ENCODE data around the gene CAMSAP2. TPM values are rescaled to one million over a fixed set of nuclear protein-coding genes. Genes with fewer than 3 reads are reported as not detected.
A peak's percentile ranks its signal among the peaks of the same experiment; 100 is the strongest.

The CAMSAP2 gene
- total RNA-seq, 1 donor from 2014 or later = 39.5 TPM

DNA sequence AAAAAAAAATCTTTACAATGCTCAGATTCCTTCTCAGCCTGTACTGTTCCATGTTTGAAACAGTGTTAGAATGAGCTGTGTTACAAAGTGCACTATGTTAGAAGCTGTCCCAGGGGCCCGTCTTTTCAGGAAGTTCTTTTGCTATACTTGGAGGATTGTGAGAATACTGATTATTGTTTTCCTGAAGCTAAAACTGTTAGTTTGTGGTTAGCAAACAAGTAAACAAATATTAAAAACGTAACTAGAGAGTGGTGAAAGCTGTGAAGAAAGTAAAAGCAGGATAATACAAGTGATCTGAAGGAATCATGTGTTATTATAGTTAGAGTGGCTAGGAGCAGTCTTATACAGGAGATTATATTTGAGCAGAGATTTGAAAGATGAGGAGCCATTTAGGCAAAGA, 35.6 kb downstream of the CAMSAP2 start:
- Mint-ChIP-seq H3K4me1 (ENCODE audit: unreplicated experiment) (peaks cover 26% of the 10 kb centered on the region), H3K27me3 (ENCODE audit: unreplicated experiment) (no peaks in the 10 kb centered on the region), H3K36me3 (ENCODE audit: low read depth, unreplicated experiment) (peaks cover 9% of the 10 kb centered on the region), H3K27ac (ENCODE audit: unreplicated experiment) (peak overlapping the region; percentile 90), H3K4me3 (ENCODE audit: unreplicated experiment) (no peak overlapping the region), H3K9me3 (ENCODE audit: unreplicated experiment) (no peaks in the 10 kb centered on the region)
- no peak for DNase-seq (ENCODE audit: low spot score)
- TF ChIP-seq CTCF (IDR thresholded peaks at IDR 0.05; ENCODE audit: unreplicated experiment) = no peak

GRCh38 chr1:200774735-200775444, 36.2 kb downstream of the CAMSAP2 start:
- H3K9me3 Mint-ChIP-seq (ENCODE audit: unreplicated experiment) = no peaks in the 10 kb centered on the region
- H3K36me3 Mint-ChIP-seq (ENCODE audit: low read depth, unreplicated experiment) = peaks cover 6% of the 10 kb centered on the region
- H3K27me3 Mint-ChIP-seq (ENCODE audit: unreplicated experiment) = no peaks in the 10 kb centered on the region
- peaks cover 26% of the 10 kb centered on the region for H3K4me1 Mint-ChIP-seq (ENCODE audit: unreplicated experiment)
- TF ChIP-seq CTCF (IDR thresholded peaks at IDR 0.05; ENCODE audit: unreplicated experiment) = no peak
- no peak overlapping the region for H3K4me3 Mint-ChIP-seq (ENCODE audit: unreplicated experiment)
- peak overlapping the region; percentile 90 for H3K27ac Mint-ChIP-seq (ENCODE audit: unreplicated experiment)
- DNase-seq (ENCODE audit: low spot score) = no peak

GRCh38 chr1:200775850-200776249, 37.2 kb downstream of the CAMSAP2 start:
- Mint-ChIP-seq H3K4me3 (ENCODE audit: unreplicated experiment) (peak overlapping the region; percentile 45), H3K27ac (ENCODE audit: unreplicated experiment) (no peak overlapping the region), H3K36me3 (ENCODE audit: low read depth, unreplicated experiment) (peaks cover 1% of the 10 kb centered on the region), H3K27me3 (ENCODE audit: unreplicated experiment) (no peaks in the 10 kb centered on the region), H3K9me3 (ENCODE audit: unreplicated experiment) (no peaks in the 10 kb centered on the region), H3K4me1 (ENCODE audit: unreplicated experiment) (peaks cover 26% of the 10 kb centered on the region)
- DNase-seq (ENCODE audit: low spot score) = no peak
- TF ChIP-seq CTCF (IDR thresholded peaks at IDR 0.05; ENCODE audit: unreplicated experiment) = no peak

DNA sequence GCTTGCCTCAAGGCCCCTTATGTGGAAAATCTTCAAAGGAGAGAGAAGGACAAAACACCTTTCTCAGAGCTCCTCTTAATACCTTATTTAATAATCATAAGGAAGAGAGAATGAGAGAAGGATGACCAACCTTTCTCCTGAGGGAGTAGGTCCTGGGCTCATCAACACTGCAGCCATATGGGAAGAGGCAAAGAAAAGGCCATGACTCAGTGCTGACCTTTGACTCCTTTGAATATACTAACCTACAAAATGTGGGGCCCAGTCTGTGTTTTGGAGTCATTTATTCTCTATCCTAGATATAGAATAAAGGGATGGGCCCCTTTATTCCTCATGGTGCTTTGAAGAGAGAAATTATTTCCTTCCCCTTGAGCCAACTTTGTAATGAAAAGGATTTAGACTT, 38.3 kb downstream of the CAMSAP2 start:
- Mint-ChIP-seq H3K36me3 (ENCODE audit: low read depth, unreplicated experiment) (peaks cover 4% of the 10 kb centered on the region), H3K27ac (ENCODE audit: unreplicated experiment) (no peak overlapping the region), H3K4me1 (ENCODE audit: unreplicated experiment) (peaks cover 26% of the 10 kb centered on the region), H3K4me3 (ENCODE audit: unreplicated experiment) (no peak overlapping the region), H3K27me3 (ENCODE audit: unreplicated experiment) (no peaks in the 10 kb centered on the region), H3K9me3 (ENCODE audit: unreplicated experiment) (no peaks in the 10 kb centered on the region)
- no peak for TF ChIP-seq CTCF (IDR thresholded peaks at IDR 0.05; ENCODE audit: unreplicated experiment)
- no peak for DNase-seq (ENCODE audit: low spot score)

DNA sequence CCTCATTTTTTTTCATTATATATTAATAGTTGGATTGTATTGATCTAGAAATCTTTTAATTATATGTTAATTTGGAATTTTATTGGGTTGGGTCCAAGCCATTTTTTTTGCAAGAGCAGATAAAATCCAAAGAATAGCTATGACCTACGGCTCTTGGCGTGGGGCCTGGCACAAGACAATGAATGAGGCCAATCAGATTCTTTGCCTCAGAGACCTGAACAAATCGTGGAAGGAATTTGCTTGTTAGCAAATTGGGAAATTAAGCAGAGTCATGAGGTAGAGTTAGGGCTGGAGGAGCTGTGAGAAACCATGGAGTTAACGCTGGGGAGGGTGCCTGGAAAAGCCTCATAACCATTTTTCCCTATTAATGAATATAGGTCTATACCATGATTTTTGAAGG, 40.1 kb downstream of the CAMSAP2 start:
- H3K36me3 Mint-ChIP-seq (ENCODE audit: low read depth, unreplicated experiment) = peaks cover 21% of the 10 kb centered on the region
- DNase-seq (ENCODE audit: low spot score) = no peak
- H3K4me1 Mint-ChIP-seq (ENCODE audit: unreplicated experiment) = peaks cover 26% of the 10 kb centered on the region
- H3K9me3 Mint-ChIP-seq (ENCODE audit: unreplicated experiment) = no peaks in the 10 kb centered on the region
- H3K4me3 Mint-ChIP-seq (ENCODE audit: unreplicated experiment) = no peak overlapping the region
- no peak overlapping the region for H3K27ac Mint-ChIP-seq (ENCODE audit: unreplicated experiment)
- H3K27me3 Mint-ChIP-seq (ENCODE audit: unreplicated experiment) = no peaks in the 10 kb centered on the region
- no peak for TF ChIP-seq CTCF (IDR thresholded peaks at IDR 0.05; ENCODE audit: unreplicated experiment)

Data from endothelial cell (in vitro differentiated cells).